ENCODE results near the gene ADGRL3. TPM values are rescaled to one million over a fixed set of nuclear protein-coding genes. Genes with fewer than 3 reads are reported as not detected.

ADGRL3 gene
- total RNA-seq, 4 donors from 2014 or later = 2.2 to 10.0 (median 4.6) TPM

GRCh38 chr4:61923179-61923578, 723.1 kb downstream of the ADGRL3 start:
- TF ChIP-seq POLR2AphosphoS5 (IDR thresholded peaks at IDR 0.05) = no peak
- TF ChIP-seq EP300 (IDR thresholded peaks at IDR 0.05; ENCODE audit: low read depth) = no peak
- no peak for TF ChIP-seq CTCF (IDR thresholded peaks at IDR 0.05)
- no peak for TF ChIP-seq POLR2A (IDR thresholded peaks at IDR 0.05)
- H3K9me3 ChIP-seq = peaks cover 0 to 3% of the 10 kb centered on the region in 2 donors
- intact Hi-C loops (cut with DNase I; ENCODE audit: low total_unique reads) = no loop called here
- WGBS, 2 donors (ENCODE audit: low coverage in 1 of 2) = 32 to 45% methylated on average over 3 of the region's 3 CpGs
- DNase-seq = no peak
- H3K27me3 ChIP-seq = no peaks in the 10 kb centered on the region
- in situ Hi-C loops (cut with MboI; ENCODE audit: low pct_ligation_motif_present in 1 of 4, low pct_unique_long_range_greater_than_20kb in 1 of 4, low sequenced_read_pairs in 3 of 4) = no loop called here
- H3K4me3 ChIP-seq = no peak overlapping the region
- no peak overlapping the region for H3K27ac ChIP-seq
- no peaks in the 10 kb centered on the region for H3K36me3 ChIP-seq
- H3K4me1 ChIP-seq = peaks cover 0 to 11% (median 0%) of the 10 kb centered on the region in 4 donors

DNA sequence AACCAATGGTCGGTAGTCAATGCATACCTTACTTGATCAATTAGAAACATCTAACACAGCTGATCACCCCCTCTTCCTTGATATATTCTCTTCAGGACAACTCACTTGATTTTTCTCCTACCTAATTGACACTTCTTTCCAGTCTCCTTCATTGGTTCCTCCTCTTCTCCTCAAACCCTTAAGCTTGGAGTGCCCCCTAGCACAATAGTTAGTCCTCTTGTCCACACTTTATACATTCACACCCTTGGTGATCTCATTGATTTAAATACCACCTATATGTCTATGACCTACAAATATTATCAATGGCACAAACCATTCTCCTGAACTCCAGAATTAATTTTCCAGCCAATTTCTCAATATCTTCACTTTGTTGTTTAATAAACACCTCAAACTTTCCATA, 724.0 kb downstream of the ADGRL3 start:
- WGBS, 2 donors (ENCODE audit: low coverage in 1 of 2) = 89 to 93% methylated on average over 1 of the region's 1 CpG
- H3K4me1 ChIP-seq = peaks cover 0 to 11% (median 0%) of the 10 kb centered on the region in 4 donors

GRCh38 chr4:61933527-61933926, 733.4 kb downstream of the ADGRL3 start:
- no peaks in the 10 kb centered on the region for H3K27me3 ChIP-seq
- no peak overlapping the region for H3K27ac ChIP-seq
- TF ChIP-seq EP300 (IDR thresholded peaks at IDR 0.05; ENCODE audit: low read depth) (no peak), CTCF (IDR thresholded peaks at IDR 0.05) (no peak), POLR2A (IDR thresholded peaks at IDR 0.05) (no peak), POLR2AphosphoS5 (IDR thresholded peaks at IDR 0.05) (no peak)
- H3K4me3 ChIP-seq = no peak overlapping the region
- 20 to 51% methylated on average over 1 of the region's 1 CpG for WGBS, 2 donors (ENCODE audit: low coverage in 1 of 2)
- no peaks in the 10 kb centered on the region for H3K36me3 ChIP-seq
- in situ Hi-C loops (cut with MboI; ENCODE audit: low pct_ligation_motif_present in 1 of 4, low pct_unique_long_range_greater_than_20kb in 1 of 4, low sequenced_read_pairs in 3 of 4) = no loop called here
- H3K4me1 ChIP-seq = no peaks in the 10 kb centered on the region
- no peak for DNase-seq
- H3K9me3 ChIP-seq = no peaks in the 10 kb centered on the region
- intact Hi-C loops (cut with DNase I; ENCODE audit: low total_unique reads) = no loop called here

More for the DNA sequence above, 724.0 kb downstream of the ADGRL3 start:
- no peaks in the 10 kb centered on the region for H3K36me3 ChIP-seq
- TF ChIP-seq POLR2A (IDR thresholded peaks at IDR 0.05) (no peak), CTCF (IDR thresholded peaks at IDR 0.05) (peak in 1 of 5 experiments; percentile 13), EP300 (IDR thresholded peaks at IDR 0.05; ENCODE audit: low read depth) (no peak), POLR2AphosphoS5 (IDR thresholded peaks at IDR 0.05) (no peak)
- no peak overlapping the region for H3K27ac ChIP-seq
- peaks cover 0 to 6% of the 10 kb centered on the region in 2 donors for H3K9me3 ChIP-seq
- H3K27me3 ChIP-seq = no peaks in the 10 kb centered on the region
- no peak overlapping the region for H3K4me3 ChIP-seq
- no peak for DNase-seq
- intact Hi-C loops (cut with DNase I; ENCODE audit: low total_unique reads) = no loop called here
- in situ Hi-C loops (cut with MboI; ENCODE audit: low pct_ligation_motif_present in 1 of 4, low pct_unique_long_range_greater_than_20kb in 1 of 4, low sequenced_read_pairs in 3 of 4) = no loop called here

GRCh38 chr4:61934198-61934597, 734.1 kb downstream of the ADGRL3 start:
- no peak overlapping the region for H3K27ac ChIP-seq
- intact Hi-C loops (cut with DNase I; ENCODE audit: low total_unique reads) (no loop called here), in situ Hi-C loops (cut with MboI; ENCODE audit: low pct_ligation_motif_present in 1 of 4, low pct_unique_long_range_greater_than_20kb in 1 of 4, low sequenced_read_pairs in 3 of 4) (no loop called here)
- H3K27me3 ChIP-seq = no peaks in the 10 kb centered on the region
- H3K4me3 ChIP-seq = no peak overlapping the region
- TF ChIP-seq POLR2A (IDR thresholded peaks at IDR 0.05) (no peak), CTCF (IDR thresholded peaks at IDR 0.05) (no peak), EP300 (IDR thresholded peaks at IDR 0.05; ENCODE audit: low read depth) (no peak), POLR2AphosphoS5 (IDR thresholded peaks at IDR 0.05) (no peak)
- no peaks in the 10 kb centered on the region for H3K4me1 ChIP-seq
- no peak for DNase-seq
- no peaks in the 10 kb centered on the region for H3K9me3 ChIP-seq
- no peaks in the 10 kb centered on the region for H3K36me3 ChIP-seq

All from transverse colon (tissue), 4 donors.